ENCODE results near the gene FSTL4. TPM values are rescaled to one million over a fixed set of nuclear protein-coding genes. Genes with fewer than 3 reads are reported as not detected.

FSTL4 gene
- total RNA-seq, 4 donors from 2014 or later, result 0.22 to 0.47 (median 0.27) TPM; not detected in 1

- Histone ChIP-seq H3K27ac (no peak overlapping the region), H3K9me3 (no peaks in the 10 kb centered on the region), H3K4me3 (no peak overlapping the region), H3K27me3 (no peaks in the 10 kb centered on the region), H3K4me1 (no peaks in the 10 kb centered on the region), H3K36me3 (no peaks in the 10 kb centered on the region)
- ATAC-seq, result no peak
- TF ChIP-seq POLR2AphosphoS5 (IDR thresholded peaks at IDR 0.05) (no peak), EP300 (IDR thresholded peaks at IDR 0.05) (no peak), POLR2A (IDR thresholded peaks at IDR 0.05) (no peak), CTCF (IDR thresholded peaks at IDR 0.05) (no peak)
- WGBS, 2 donors (ENCODE audit: low coverage in 1 of 2), result 77 to 100% methylated on average over 1 of the region's 1 CpG
Measured at GRCh38 chr5:133159543-133159942, 452.8 kb downstream of the FSTL4 start.

GRCh38 chr5:133155326-133155969, 456.9 kb downstream of the FSTL4 start:
- Histone ChIP-seq H3K4me1 (no peaks in the 10 kb centered on the region), H3K4me3 (no peak overlapping the region), H3K9me3 (no peaks in the 10 kb centered on the region), H3K36me3 (no peaks in the 10 kb centered on the region), H3K27ac (no peak overlapping the region), H3K27me3 (no peaks in the 10 kb centered on the region)
- WGBS, 2 donors (ENCODE audit: low coverage in 1 of 2), result 41 to 55% methylated on average over 4 of the region's 4 CpGs
- no peak for ATAC-seq
- no peak for TF ChIP-seq CTCF (IDR thresholded peaks at IDR 0.05)
- no peak for TF ChIP-seq POLR2A (IDR thresholded peaks at IDR 0.05)
- TF ChIP-seq POLR2AphosphoS5 (IDR thresholded peaks at IDR 0.05), result no peak
- no peak for TF ChIP-seq EP300 (IDR thresholded peaks at IDR 0.05)

- no peak overlapping the region for H3K4me3 ChIP-seq
- no peaks in the 10 kb centered on the region for H3K27me3 ChIP-seq
- no peak for TF ChIP-seq CTCF (IDR thresholded peaks at IDR 0.05)
- TF ChIP-seq POLR2A (IDR thresholded peaks at IDR 0.05), result no peak
- no peak for TF ChIP-seq POLR2AphosphoS5 (IDR thresholded peaks at IDR 0.05)
- TF ChIP-seq EP300 (IDR thresholded peaks at IDR 0.05), result no peak
- H3K36me3 ChIP-seq, result no peaks in the 10 kb centered on the region
- no peaks in the 10 kb centered on the region for H3K9me3 ChIP-seq
- ATAC-seq, result no peak
- 83 to 92% methylated on average over 1 to 5 of the region's 12 CpGs for WGBS, 2 donors (ENCODE audit: low coverage in 1 of 2)
- H3K4me1 ChIP-seq, result no peaks in the 10 kb centered on the region
- H3K27ac ChIP-seq, result no peak overlapping the region
Measured at GRCh38 chr5:133154274-133155075, 457.9 kb downstream of the FSTL4 start.

- no peaks in the 10 kb centered on the region for H3K36me3 ChIP-seq
- H3K27ac ChIP-seq, result no peak overlapping the region
- ATAC-seq, result no peak
- whole genome bisulfite sequencing, 2 donors (ENCODE audit: low coverage in 1 of 2), result 86% methylated on average over 1 of the region's 6 CpGs; no CpG with 5 or more reads in 1 of the 2 donors
- no peaks in the 10 kb centered on the region for H3K4me1 ChIP-seq
- H3K27me3 ChIP-seq, result no peaks in the 10 kb centered on the region
- no peak for TF ChIP-seq POLR2A (IDR thresholded peaks at IDR 0.05)
- no peak for TF ChIP-seq EP300 (IDR thresholded peaks at IDR 0.05)
- TF ChIP-seq POLR2AphosphoS5 (IDR thresholded peaks at IDR 0.05), result no peak
- TF ChIP-seq CTCF (IDR thresholded peaks at IDR 0.05), result no peak
- H3K4me3 ChIP-seq, result no peak overlapping the region
- H3K9me3 ChIP-seq, result no peaks in the 10 kb centered on the region
Measured at GRCh38 chr5:133150909-133151544, 461.3 kb downstream of the FSTL4 start.
